WTC11 (cell line): ENCODE data around the gene MED10. TPM values are rescaled to one million over a fixed set of nuclear protein-coding genes. Genes with fewer than 3 reads are reported as not detected.

Experiments used
- ATAC-seq: fragments of 200-7000 bp; cut with Tn5 transposase; 2 replicates; pipeline ENCODE4 v1.10.0; 2021; ENCODE audit warnings: mild to moderate bottlenecking, moderate library complexity
- CTCF ChIA-PET: fragments of 300-600 bp; sonication (Branson Sonifier 250); formaldehyde crosslinking; loops from one replicate; lab custom pipeline; 2021; ENCODE audit warnings: antibody characterized with exemption; lab: Charles Lee
- POLR2A ChIA-PET: fragments of 350-600 bp; sonication (Branson Sonifier 250); formaldehyde crosslinking; loops from one replicate; lab custom pipeline; 2021; ENCODE audit warnings: antibody characterized with exemption; lab: Charles Lee
- DNase-seq: peaks from one replicate; pipeline ENCODE4 v3.0.0; 2021; ENCODE audit warnings: low spot score
- H3K27ac Mint-ChIP-seq: 2 replicates; pipeline ENCODE4 v1.8.0; 2021; ENCODE audit warnings: mixed read lengths
- H3K27me3 Mint-ChIP-seq: 2 replicates; pipeline ENCODE4 v1.8.0; 2021; ENCODE audit warnings: low read depth, mild to moderate bottlenecking, moderate library complexity, mixed read lengths
- H3K36me3 Mint-ChIP-seq: 2 replicates; pipeline ENCODE4 v1.8.0; 2021; ENCODE audit warnings: mixed read lengths
- H3K4me1 Mint-ChIP-seq: 2 replicates; pipeline ENCODE4 v1.8.0; 2022; ENCODE audit warnings: mixed read lengths
- H3K4me3 Mint-ChIP-seq: 2 replicates; pipeline ENCODE4 v1.8.0; 2021; ENCODE audit warnings: mild to moderate bottlenecking, moderate library complexity, mixed read lengths
- H3K9me3 Mint-ChIP-seq: 2 replicates; pipeline ENCODE4 v1.8.0; 2021; ENCODE audit warnings: mixed read lengths
- CREB1 ChIP-seq: sonication (generic); formaldehyde crosslinking; IDR thresholded peaks from 2 replicates; pipeline ENCODE4 v1.8.0; 2023; ENCODE audit warnings: mild to moderate bottlenecking, missing genetic modification reagents
- CREM ChIP-seq: sonication (generic); formaldehyde crosslinking; IDR thresholded peaks from 2 replicates; pipeline ENCODE4 v1.8.1; 2022; ENCODE audit warnings: mild to moderate bottlenecking, missing genetic modification reagents, moderate library complexity
- CTCF ChIP-seq: fragments of 200-600 bp; IDR thresholded peaks from 2 replicates; pipeline ENCODE4 v1.8.0; 2022; ENCODE audit warnings: antibody characterized with exemption
- ESRRA ChIP-seq: sonication (generic); formaldehyde crosslinking; IDR thresholded peaks from 2 replicates; pipeline ENCODE4 v1.8.1; 2022; ENCODE audit warnings: mild to moderate bottlenecking, missing genetic modification reagents, borderline replicate concordance
- KAT7 ChIP-seq: sonication (generic); formaldehyde crosslinking; IDR thresholded peaks from 2 replicates; pipeline ENCODE4 v1.8.1; 2023; ENCODE audit warnings: missing genetic modification reagents, mild to moderate bottlenecking, borderline replicate concordance
- MYBL2 ChIP-seq: sonication (generic); formaldehyde crosslinking; IDR thresholded peaks from 2 replicates; pipeline ENCODE4 v1.8.1; 2023; ENCODE audit warnings: mild to moderate bottlenecking, moderate library complexity, missing genetic modification reagents
- NFYB ChIP-seq: sonication (generic); formaldehyde crosslinking; conservative IDR thresholded peaks from 2 replicates; pipeline ENCODE4 v1.8.0; 2022; ENCODE audit warnings: low read depth, missing genetic modification reagents
- NR1H2 ChIP-seq: sonication (generic); formaldehyde crosslinking; IDR thresholded peaks from 2 replicates; pipeline ENCODE4 v1.9.0; 2021; ENCODE audit warnings: mild to moderate bottlenecking, moderate library complexity, missing genetic modification reagents
- NR3C1 ChIP-seq: sonication (generic); formaldehyde crosslinking; conservative IDR thresholded peaks from 2 replicates; pipeline ENCODE4 v1.8.1; 2023; ENCODE audit warnings: low read depth, mild to moderate bottlenecking, missing genetic modification reagents
- OVOL2 ChIP-seq: fragments of 250-450 bp; sonication (Bioruptor Pico); IDR thresholded peaks from 2 replicates; pipeline ENCODE4 v1.9.0; 2021; ENCODE audit warnings: mild to moderate bottlenecking, borderline replicate concordance
- RELA ChIP-seq: sonication (generic); formaldehyde crosslinking; IDR thresholded peaks from 2 replicates; pipeline ENCODE4 v1.8.1; 2022; ENCODE audit warnings: missing genetic modification reagents, mild to moderate bottlenecking, borderline replicate concordance
- RORB ChIP-seq: fragments of 250-450 bp; sonication (Bioruptor Pico); IDR thresholded peaks from 2 replicates; pipeline ENCODE4 v1.9.0; 2021; ENCODE audit warnings: mild to moderate bottlenecking
- SOX15 ChIP-seq: fragments of 250-450 bp; sonication (Bioruptor Pico); IDR thresholded peaks from 2 replicates; pipeline ENCODE4 v1.9.0; 2021; ENCODE audit warnings: mild to moderate bottlenecking
- TCF7 ChIP-seq: sonication (generic); formaldehyde crosslinking; IDR thresholded peaks from 2 replicates; pipeline ENCODE4 v1.8.0; 2022; ENCODE audit warnings: mild to moderate bottlenecking, low read depth, missing genetic modification reagents, moderate library complexity
- ZNF425 ChIP-seq: fragments of 250-450 bp; sonication (Bioruptor Pico); conservative IDR thresholded peaks from 2 replicates; pipeline ENCODE4 v1.9.0; 2021; ENCODE audit warnings: mild to moderate bottlenecking
- total RNA-seq: library from RNA; stranded (reverse); gene quantifications from 3 replicates; pipeline ENCODE4 v1.2.3, GENCODE V29; 2021
- TF ChIP-seq, protein P1 (sequence below): sonication (generic); formaldehyde crosslinking; IDR thresholded peaks from 2 replicates; pipeline ENCODE4 v1.8.1; 2022; ENCODE audit warnings: low read depth, missing genetic modification reagents, borderline replicate concordance
- TF ChIP-seq, protein P2 (sequence below): sonication (generic); formaldehyde crosslinking; conservative IDR thresholded peaks from 2 replicates; pipeline ENCODE4 v1.8.1; 2022; ENCODE audit warnings: mild to moderate bottlenecking, missing genetic modification reagents
- TF ChIP-seq, protein P3 (sequence below): sonication (generic); formaldehyde crosslinking; IDR thresholded peaks from 2 replicates; pipeline ENCODE4 v1.8.1; 2022; ENCODE audit warnings: low read depth, mild to moderate bottlenecking, moderate library complexity, missing genetic modification reagents, borderline replicate concordance
- TF ChIP-seq, protein P4 (sequence below): fragments of 250-450 bp; sonication (Bioruptor Pico); IDR thresholded peaks from 2 replicates; pipeline ENCODE4 v1.9.0; 2021; ENCODE audit warnings: mild to moderate bottlenecking
- TF ChIP-seq, protein P5 (sequence below): fragments of 250-450 bp; sonication (Bioruptor Pico); IDR thresholded peaks from 2 replicates; pipeline ENCODE4 v1.8.0; 2021; ENCODE audit warnings: mild to moderate bottlenecking

The MED10 gene
- total RNA-seq, 1 experiment from 2014 or later: 17.2 TPM

GRCh38 chr5:6401410-6401809 is 23.1 kb upstream of the MED10 start:
- peaks cover 3% of the 10 kb centered on the region; the same call in 1 of the 2 replicates for H3K4me1 Mint-ChIP-seq
- H3K36me3 Mint-ChIP-seq: no peaks in the 10 kb centered on the region
- no peak overlapping the region for H3K4me3 Mint-ChIP-seq
- ChIA-PET CTCF (interaction anchor here (1.4 kb wide), 1 partner anchor 33 kb away, joined by 5 read pairs; no protein-coding TSS in a partner anchor), POLR2A (no interaction called here)
- H3K9me3 Mint-ChIP-seq: peaks cover 6% of the 10 kb centered on the region
- TF ChIP-seq KAT7 (no peak), RORB (CRISPR knock-in tag) (no peak), ZNF425 (CRISPR knock-in tag) (no peak), MYBL2 (no peak), CREM (CRISPR knock-in tag) (no peak), OVOL2 (CRISPR knock-in tag) (no peak), NR1H2 (CRISPR knock-in tag) (no peak), SOX15 (no peak), CREB1 (CRISPR knock-in tag) (no peak)
- TF ChIP-seq, protein P1, sequence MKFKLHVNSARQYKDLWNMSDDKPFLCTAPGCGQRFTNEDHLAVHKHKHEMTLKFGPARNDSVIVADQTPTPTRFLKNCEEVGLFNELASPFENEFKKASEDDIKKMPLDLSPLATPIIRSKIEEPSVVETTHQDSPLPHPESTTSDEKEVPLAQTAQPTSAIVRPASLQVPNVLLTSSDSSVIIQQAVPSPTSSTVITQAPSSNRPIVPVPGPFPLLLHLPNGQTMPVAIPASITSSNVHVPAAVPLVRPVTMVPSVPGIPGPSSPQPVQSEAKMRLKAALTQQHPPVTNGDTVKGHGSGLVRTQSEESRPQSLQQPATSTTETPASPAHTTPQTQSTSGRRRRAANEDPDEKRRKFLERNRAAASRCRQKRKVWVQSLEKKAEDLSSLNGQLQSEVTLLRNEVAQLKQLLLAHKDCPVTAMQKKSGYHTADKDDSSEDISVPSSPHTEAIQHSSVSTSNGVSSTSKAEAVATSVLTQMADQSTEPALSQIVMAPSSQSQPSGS (CRISPR knock-in tag): no peak
- TF ChIP-seq, protein P2, sequence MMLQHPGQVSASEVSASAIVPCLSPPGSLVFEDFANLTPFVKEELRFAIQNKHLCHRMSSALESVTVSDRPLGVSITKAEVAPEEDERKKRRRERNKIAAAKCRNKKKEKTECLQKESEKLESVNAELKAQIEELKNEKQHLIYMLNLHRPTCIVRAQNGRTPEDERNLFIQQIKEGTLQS (CRISPR knock-in tag): no peak
- TF ChIP-seq, protein P3, sequence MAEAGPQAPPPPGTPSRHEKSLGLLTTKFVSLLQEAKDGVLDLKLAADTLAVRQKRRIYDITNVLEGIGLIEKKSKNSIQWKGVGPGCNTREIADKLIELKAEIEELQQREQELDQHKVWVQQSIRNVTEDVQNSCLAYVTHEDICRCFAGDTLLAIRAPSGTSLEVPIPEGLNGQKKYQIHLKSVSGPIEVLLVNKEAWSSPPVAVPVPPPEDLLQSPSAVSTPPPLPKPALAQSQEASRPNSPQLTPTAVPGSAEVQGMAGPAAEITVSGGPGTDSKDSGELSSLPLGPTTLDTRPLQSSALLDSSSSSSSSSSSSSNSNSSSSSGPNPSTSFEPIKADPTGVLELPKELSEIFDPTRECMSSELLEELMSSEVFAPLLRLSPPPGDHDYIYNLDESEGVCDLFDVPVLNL (CRISPR knock-in tag): no peak
- ATAC-seq (no peak), DNase-seq (no peak)
- no peak overlapping the region for H3K27ac Mint-ChIP-seq
- no peaks in the 10 kb centered on the region; the same call in none of the 2 replicates for H3K27me3 Mint-ChIP-seq

DNA sequence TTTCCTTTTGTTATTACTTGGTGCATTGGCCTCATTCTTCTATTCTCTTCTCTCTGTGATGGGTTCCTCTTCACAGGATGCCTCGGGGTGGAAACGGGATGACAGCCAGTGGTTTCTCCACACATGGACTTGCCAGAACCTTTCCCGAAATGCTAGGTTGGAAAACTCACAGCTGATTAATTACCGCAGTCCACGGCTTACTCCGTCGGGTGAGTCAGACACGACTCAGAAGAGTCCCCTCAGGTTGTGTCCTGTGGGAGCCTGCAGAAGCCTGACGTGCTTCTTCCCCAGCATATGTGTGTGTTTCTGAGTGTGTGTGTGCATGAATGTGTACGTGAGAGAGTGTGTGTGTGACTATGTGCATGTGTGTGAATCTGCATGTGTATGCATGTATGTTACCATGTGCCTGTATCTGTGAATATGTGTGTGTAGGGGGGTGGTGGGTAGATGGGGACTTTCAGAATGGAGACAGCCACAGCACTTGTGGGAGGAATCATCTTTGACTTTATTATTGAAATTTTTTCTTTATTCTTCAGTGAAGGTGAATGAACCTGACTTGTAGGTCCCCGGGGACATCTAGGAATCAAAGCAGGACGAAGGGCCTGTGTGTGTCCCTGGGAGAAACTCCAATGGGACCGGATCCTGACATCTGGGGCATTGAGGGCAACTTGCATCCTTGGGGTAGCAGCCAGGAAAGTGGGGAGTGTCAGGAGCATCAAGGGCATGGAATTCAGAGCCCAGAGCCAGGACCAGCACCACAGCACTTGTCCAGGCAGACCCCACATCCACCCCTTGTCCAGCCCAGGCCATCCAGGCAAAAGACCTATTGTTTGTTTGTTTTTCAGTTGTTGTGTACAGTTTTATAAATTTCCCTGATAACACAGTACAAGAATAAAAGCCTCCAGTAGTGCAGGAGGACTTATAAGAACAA is 21.9 kb upstream of the MED10 start:
- Mint-ChIP-seq H3K4me1 (peaks cover 3% of the 10 kb centered on the region; the same call in 1 of the 2 replicates), H3K4me3 (no peak overlapping the region), H3K27ac (no peak overlapping the region), H3K36me3 (no peaks in the 10 kb centered on the region), H3K9me3 (peaks cover 6% of the 10 kb centered on the region), H3K27me3 (no peaks in the 10 kb centered on the region; the same call in none of the 2 replicates)
- ATAC-seq (no peak), DNase-seq (no peak)
- ChIA-PET POLR2A (no interaction called here), CTCF (no interaction called here)
- TF ChIP-seq ESRRA (CRISPR knock-in tag) (no peak), TCF7 (CRISPR knock-in tag) (no peak), RELA (CRISPR knock-in tag) (no peak), CREB1 (CRISPR knock-in tag) (no peak), SOX15 (no peak), NFYB (CRISPR knock-in tag) (no peak), CTCF (no peak), NR3C1 (CRISPR knock-in tag) (no peak)
- TF ChIP-seq, protein P4, sequence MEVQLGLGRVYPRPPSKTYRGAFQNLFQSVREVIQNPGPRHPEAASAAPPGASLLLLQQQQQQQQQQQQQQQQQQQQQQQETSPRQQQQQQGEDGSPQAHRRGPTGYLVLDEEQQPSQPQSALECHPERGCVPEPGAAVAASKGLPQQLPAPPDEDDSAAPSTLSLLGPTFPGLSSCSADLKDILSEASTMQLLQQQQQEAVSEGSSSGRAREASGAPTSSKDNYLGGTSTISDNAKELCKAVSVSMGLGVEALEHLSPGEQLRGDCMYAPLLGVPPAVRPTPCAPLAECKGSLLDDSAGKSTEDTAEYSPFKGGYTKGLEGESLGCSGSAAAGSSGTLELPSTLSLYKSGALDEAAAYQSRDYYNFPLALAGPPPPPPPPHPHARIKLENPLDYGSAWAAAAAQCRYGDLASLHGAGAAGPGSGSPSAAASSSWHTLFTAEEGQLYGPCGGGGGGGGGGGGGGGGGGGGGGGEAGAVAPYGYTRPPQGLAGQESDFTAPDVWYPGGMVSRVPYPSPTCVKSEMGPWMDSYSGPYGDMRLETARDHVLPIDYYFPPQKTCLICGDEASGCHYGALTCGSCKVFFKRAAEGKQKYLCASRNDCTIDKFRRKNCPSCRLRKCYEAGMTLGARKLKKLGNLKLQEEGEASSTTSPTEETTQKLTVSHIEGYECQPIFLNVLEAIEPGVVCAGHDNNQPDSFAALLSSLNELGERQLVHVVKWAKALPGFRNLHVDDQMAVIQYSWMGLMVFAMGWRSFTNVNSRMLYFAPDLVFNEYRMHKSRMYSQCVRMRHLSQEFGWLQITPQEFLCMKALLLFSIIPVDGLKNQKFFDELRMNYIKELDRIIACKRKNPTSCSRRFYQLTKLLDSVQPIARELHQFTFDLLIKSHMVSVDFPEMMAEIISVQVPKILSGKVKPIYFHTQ (CRISPR knock-in tag): no peak
- TF ChIP-seq, protein P5, sequence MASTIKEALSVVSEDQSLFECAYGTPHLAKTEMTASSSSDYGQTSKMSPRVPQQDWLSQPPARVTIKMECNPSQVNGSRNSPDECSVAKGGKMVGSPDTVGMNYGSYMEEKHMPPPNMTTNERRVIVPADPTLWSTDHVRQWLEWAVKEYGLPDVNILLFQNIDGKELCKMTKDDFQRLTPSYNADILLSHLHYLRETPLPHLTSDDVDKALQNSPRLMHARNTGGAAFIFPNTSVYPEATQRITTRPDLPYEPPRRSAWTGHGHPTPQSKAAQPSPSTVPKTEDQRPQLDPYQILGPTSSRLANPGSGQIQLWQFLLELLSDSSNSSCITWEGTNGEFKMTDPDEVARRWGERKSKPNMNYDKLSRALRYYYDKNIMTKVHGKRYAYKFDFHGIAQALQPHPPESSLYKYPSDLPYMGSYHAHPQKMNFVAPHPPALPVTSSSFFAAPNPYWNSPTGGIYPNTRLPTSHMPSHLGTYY (CRISPR knock-in tag): no peak
- TF ChIP-seq, protein P2 (CRISPR knock-in tag): no peak
